ENCODE data around the gene FAM47E. TPM values are rescaled to one million over a fixed set of nuclear protein-coding genes. Genes with fewer than 3 reads are reported as not detected.

FAM47E gene
- total and polyA plus RNA-seq, 9 of the 15 experiments (the other 6 are each of a cell fraction or from before 2014, with no cell fraction given): 3.7 to 15.6 (median 6.4) TPM

GRCh38 chr4:76213415-76214176 lies 37.9 kb upstream of the FAM47E start, which contains the start of gene SCARB2 (continued):
- peak; percentile 76; the same call in 1 of the 2 replicates for TF ChIP-seq TARDBP (IDR thresholded peaks at IDR 0.05)
- TF ChIP-seq ZNF592 (IDR thresholded peaks at IDR 0.05): peak; percentile 75
- TF ChIP-seq ILK (tag; IDR thresholded peaks at IDR 0.05; ENCODE audit: borderline replicate concordance, low read depth): no peak
- no peak for TF ChIP-seq SNRNP70 (optimal IDR thresholded peaks at IDR 0.05; ENCODE audit: low read depth, low read length)
- no peak for TF ChIP-seq PBX2 (CRISPR knock-in tag; IDR thresholded peaks at IDR 0.05; ENCODE audit: low read depth)
- TF ChIP-seq PBX2 (tag; conservative IDR thresholded peaks at IDR 0.05; ENCODE audit: low read depth): no peak
- 0 out of 2 replicates have a peak, but pooled peaks have one; percentile 41 for TF ChIP-seq ZNF583 (CRISPR knock-in tag; IDR thresholded peaks at IDR 0.05)
